Panc1 (cell line): Measurements from ENCODE around the gene OBI1. TPM values are rescaled to one million over a fixed set of nuclear protein-coding genes. Genes with fewer than 3 reads are reported as not detected.

Experiments
- ATAC-seq: fragments of 200-7000 bp; cut with Tn5 transposase; 2 replicates; pipeline ENCODE4 v1.9.1; 2020; ENCODE audit warnings: mild to moderate bottlenecking, moderate library complexity
- BruUV-seq: library from RNA; stranded (reverse); fragments of 400-500 nt; replicated peaks from 2 replicates; lab custom pipeline; 2021; lab: Mats Ljungman, UMichigan
- CTCF ChIA-PET: fragments of 300-600 bp; sonication (Branson Sonifier 250); formaldehyde crosslinking; loops from one replicate; lab custom pipeline; 2022; ENCODE audit warnings: antibody characterized with exemption; lab: Charles Lee
- POLR2A ChIA-PET: fragments of 300-600 bp; sonication (Branson Sonifier 250); formaldehyde crosslinking; loops from one replicate; lab custom pipeline; 2022; ENCODE audit warnings: antibody characterized with exemption; lab: Charles Lee
- DNase-seq: peaks from one replicate; pipeline ENCODE4 v3.0.0-alpha.2; 2010; ENCODE audit warnings: low read depth, low spot score
- H3K27ac ChIP-seq: 2 replicates; pipeline ENCODE4 v1.5.1; 2011; ENCODE audit warnings: mild to moderate bottlenecking, low read length, inconsistent platforms
- H3K27me3 ChIP-seq: fragments of 200-500 bp; sonication (Bioruptor generic); 2 replicates; pipeline ENCODE4 v1.6.0; 2014; ENCODE audit warnings: low read length, inconsistent platforms; ENCODE audit not compliant: control insufficient read depth, insufficient read depth
- H3K36me3 ChIP-seq: fragments of 200-500 bp; sonication (Bioruptor generic); 2 replicates; pipeline ENCODE4 v1.5.1; 2014; ENCODE audit warnings: inconsistent platforms, mild to moderate bottlenecking, low read length, moderate library complexity; ENCODE audit not compliant: control insufficient read depth, insufficient read depth
- H3K4me1 ChIP-seq: 2 replicates; pipeline ENCODE4 v1.5.1; 2011; ENCODE audit warnings: inconsistent platforms, mild to moderate bottlenecking, low read length, moderate library complexity; ENCODE audit not compliant: control insufficient read depth, insufficient read depth
- H3K4me3 ChIP-seq, 2 experiments: 2 replicates each; pipeline ENCODE4 v1.5.1; 2011 to 2012; ENCODE audit warnings: low read depth in 2 of 2, low read length in 2 of 2, mild to moderate bottlenecking in 2 of 2, inconsistent platforms in 1 of 2, moderate library complexity in 1 of 2
- H3K9me3 ChIP-seq: fragments of 200-500 bp; sonication (Bioruptor generic); 2 replicates; pipeline ENCODE4 v1.5.1; 2014; ENCODE audit warnings: low read depth, mild to moderate bottlenecking, inconsistent platforms, low read length, moderate library complexity; ENCODE audit not compliant: control insufficient read depth, insufficient read depth
- POLR2AphosphoS5 ChIP-seq: IDR thresholded peaks from 2 replicates; pipeline ENCODE4 v1.6.1; 2012; ENCODE audit warnings: mild to moderate bottlenecking, low read depth, low read length, moderate library complexity
- REST ChIP-seq, 2 experiments: IDR thresholded peaks; 2 replicates each; pipeline ENCODE4 v1.6.1; 2011 to 2012; ENCODE audit warnings: low read depth in 2 of 2, control low read depth in 1 of 2, low read length in 1 of 2, mild to moderate bottlenecking in 1 of 2, moderate library complexity in 1 of 2; ENCODE audit not compliant: insufficient read depth in 1 of 2
- SIN3A ChIP-seq: IDR thresholded peaks from 2 replicates; pipeline ENCODE4 v1.6.1; 2012; ENCODE audit warnings: low read depth, mild to moderate bottlenecking, low read length, moderate library complexity, borderline replicate concordance; ENCODE audit not compliant: insufficient read depth
- TCF7L2 ChIP-seq: IDR thresholded peaks from 2 replicates; pipeline ENCODE4 v1.6.1; 2011; ENCODE audit warnings: mild to moderate bottlenecking, low read depth, low read length, inconsistent platforms
- in situ Hi-C: cut with HindIII; loops from 2 replicates; pipeline ENCODE4 v1.10.0; 2016; ENCODE audit warnings: low sequenced_read_pairs, low pct_unique_long_range_greater_than_20kb
- intact Hi-C: fragments of 100-400 bp; cut with micrococcal nuclease; formaldehyde crosslinking; loops from one replicate; pipeline ENCODE4 v1.10.0; 2022; ENCODE audit not compliant: unreplicated experiment
- total RNA-seq: library from RNA; stranded (reverse); gene quantifications from one replicate; pipeline ENCODE4 v1.2.1, GENCODE V29; 2021; ENCODE audit not compliant: unreplicated experiment
- TF ChIP-seq, protein P1 (sequence below): fragments of 450-650 bp; IDR thresholded peaks from 2 replicates; pipeline ENCODE4 v1.5.1; 2017; ENCODE audit warnings: mild to moderate bottlenecking

OBI1 gene
- total RNA-seq, 1 experiment from 2014 or later, result 9.1 TPM

- no peaks in the 10 kb centered on the region for H3K9me3 ChIP-seq
- no peaks in the 10 kb centered on the region; the same call in 1 of the 2 replicates for H3K36me3 ChIP-seq
- CTCF ChIA-PET, result no interaction called here
- H3K4me1 ChIP-seq, result no peaks in the 10 kb centered on the region; the same call in 1 of the 2 replicates
- no peak for DNase-seq
- BruUV-seq, result no TSS peak
- H3K4me3 ChIP-seq, result no peak overlapping the region
- no peak overlapping the region for H3K27ac ChIP-seq
- in situ Hi-C loops (no loop called here), intact Hi-C loops (no loop called here)
- H3K27me3 ChIP-seq, result no peaks in the 10 kb centered on the region
- POLR2A ChIA-PET, result no interaction called here
- no peak for ATAC-seq
- TF ChIP-seq TCF7L2 (no peak), REST (IDR thresholded peaks at IDR 0.05; ENCODE audit: insufficient read depth in 1 of 2, low read depth in 2 of 2, low read length in 1 of 2) (no peak), POLR2AphosphoS5 (no peak), SIN3A (no peak)
- TF ChIP-seq, protein P1, sequence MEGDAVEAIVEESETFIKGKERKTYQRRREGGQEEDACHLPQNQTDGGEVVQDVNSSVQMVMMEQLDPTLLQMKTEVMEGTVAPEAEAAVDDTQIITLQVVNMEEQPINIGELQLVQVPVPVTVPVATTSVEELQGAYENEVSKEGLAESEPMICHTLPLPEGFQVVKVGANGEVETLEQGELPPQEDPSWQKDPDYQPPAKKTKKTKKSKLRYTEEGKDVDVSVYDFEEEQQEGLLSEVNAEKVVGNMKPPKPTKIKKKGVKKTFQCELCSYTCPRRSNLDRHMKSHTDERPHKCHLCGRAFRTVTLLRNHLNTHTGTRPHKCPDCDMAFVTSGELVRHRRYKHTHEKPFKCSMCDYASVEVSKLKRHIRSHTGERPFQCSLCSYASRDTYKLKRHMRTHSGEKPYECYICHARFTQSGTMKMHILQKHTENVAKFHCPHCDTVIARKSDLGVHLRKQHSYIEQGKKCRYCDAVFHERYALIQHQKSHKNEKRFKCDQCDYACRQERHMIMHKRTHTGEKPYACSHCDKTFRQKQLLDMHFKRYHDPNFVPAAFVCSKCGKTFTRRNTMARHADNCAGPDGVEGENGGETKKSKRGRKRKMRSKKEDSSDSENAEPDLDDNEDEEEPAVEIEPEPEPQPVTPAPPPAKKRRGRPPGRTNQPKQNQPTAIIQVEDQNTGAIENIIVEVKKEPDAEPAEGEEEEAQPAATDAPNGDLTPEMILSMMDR, result no peak
Measured at GRCh38 chr13:78652651-78653050, 6.3 kb downstream of the OBI1 start.

- intact Hi-C loops, result no loop called here
Measured at GRCh38 chr13:78650717-78651083, 8.3 kb downstream of the OBI1 start.

More at GRCh38 chr13:78650717-78651083, 8.3 kb downstream of the OBI1 start:
- no TSS peak for BruUV-seq
- POLR2A ChIA-PET, result no interaction called here
- ATAC-seq, result no peak
- CTCF ChIA-PET, result no interaction called here
- H3K36me3 ChIP-seq, result no peaks in the 10 kb centered on the region; the same call in 1 of the 2 replicates
- H3K27ac ChIP-seq, result no peak overlapping the region
- no peaks in the 10 kb centered on the region for H3K9me3 ChIP-seq
- no peaks in the 10 kb centered on the region for H3K4me1 ChIP-seq
- no peak for DNase-seq
- no peaks in the 10 kb centered on the region for H3K27me3 ChIP-seq
- TF ChIP-seq SIN3A, result no peak
- TF ChIP-seq REST (IDR thresholded peaks at IDR 0.05; ENCODE audit: insufficient read depth in 1 of 2, low read depth in 2 of 2, low read length in 1 of 2), result no peak
- TF ChIP-seq TCF7L2, result no peak
- TF ChIP-seq, protein P1, result no peak
- no peak for TF ChIP-seq POLR2AphosphoS5
- H3K4me3 ChIP-seq, result no peak overlapping the region
- in situ Hi-C loops, result no loop called here
